H1 (cell line): Measurements from ENCODE around the gene SLC12A6. TPM values are rescaled to one million over a fixed set of nuclear protein-coding genes. Genes with fewer than 3 reads are reported as not detected.

Experiments used
- CTCF ChIA-PET: fragments of 300-600 bp; sonication (Branson Sonifier 250); formaldehyde crosslinking; loops from one replicate; lab custom pipeline; 2021; ENCODE audit not compliant: partially characterized antibody; lab: Charles Lee
- POLR2A ChIA-PET: fragments of 300-600 bp; sonication (Branson Sonifier 250); formaldehyde crosslinking; loops from one replicate; lab custom pipeline; 2021; ENCODE audit warnings: inconsistent platforms; ENCODE audit not compliant: partially characterized antibody; lab: Charles Lee
- DNase-seq, 2 experiments: peaks; one replicate each; pipeline versions ENCODE4 v3.0.0 to v3.0.0-alpha.2; 2010 to 2022; ENCODE audit warnings: low spot score in 2 of 2, low read depth in 1 of 2, mixed read lengths in 1 of 2
- FAIRE-seq: peaks from 2 replicates; lab custom pipeline; 2011; peaks lifted over from hg19 to GRCh38; lab: Jason Lieb, UNC
- H2AFZ ChIP-seq: 2 replicates; pipeline ENCODE4 v1.8.1; 2012; ENCODE audit warnings: low read length, inconsistent platforms
- H2AK5ac ChIP-seq: 2 replicates; pipeline ENCODE4 v1.6.1; 2013; ENCODE audit warnings: low read depth, low read length
- H2BK120ac ChIP-seq: replicated peaks from 2 replicates; pipeline ENCODE3; 2013; ENCODE audit warnings: low read depth, low read length, inconsistent platforms
- H2BK12ac ChIP-seq: 2 replicates; pipeline ENCODE4 v1.6.1; 2013; ENCODE audit warnings: low read depth, low read length
- H2BK15ac ChIP-seq: 2 replicates; pipeline ENCODE4 v1.6.1; 2013; ENCODE audit warnings: low read length
- H2BK20ac ChIP-seq: 2 replicates; pipeline ENCODE4 v1.6.1; 2013; ENCODE audit warnings: low read length
- H2BK5ac ChIP-seq: 2 replicates; pipeline ENCODE4 v1.6.1; 2013; ENCODE audit warnings: low read depth, low read length
- H3K14ac ChIP-seq: 2 replicates; pipeline ENCODE4 v1.6.1; 2013; ENCODE audit warnings: inconsistent platforms; ENCODE audit not compliant: insufficient read length
- H3K18ac ChIP-seq: 2 replicates; pipeline ENCODE4 v1.6.1; 2013; ENCODE audit warnings: low read length; ENCODE audit errors: extremely low read depth
- H3K23ac ChIP-seq: 2 replicates; pipeline ENCODE4 v1.6.1; 2013; ENCODE audit warnings: inconsistent platforms; ENCODE audit not compliant: insufficient read length
- H3K23me2 ChIP-seq: 2 replicates; pipeline ENCODE4 v1.6.1; 2013; ENCODE audit warnings: low read depth, low read length
- H3K27ac ChIP-seq: 2 replicates; pipeline ENCODE4 v1.6.1; 2011; ENCODE audit warnings: low read depth, low read length, inconsistent platforms
- H3K27me3 ChIP-seq, 4 experiments: replicated peaks in 1 of 4; 1 replicate in 1 of 4; 2 replicates in 3 of 4; pipeline versions ENCODE4 v1.6.1 to v1.8.1; 2011 to 2013; ENCODE audit warnings: low read length in 3 of 4, mild to moderate bottlenecking in 3 of 4, inconsistent platforms in 2 of 4, mixed read lengths in 2 of 4, moderate library complexity in 1 of 4; ENCODE audit not compliant: control insufficient read depth in 3 of 4, insufficient read depth in 3 of 4; ENCODE audit errors: extremely low read depth in 1 of 4
- H3K36me3 ChIP-seq, 4 experiments: 2 replicates each; pipeline versions ENCODE4 v1.6.1 to v1.8.1; 2011 to 2013; ENCODE audit warnings: mild to moderate bottlenecking in 4 of 4, low read length in 3 of 4, moderate library complexity in 2 of 4, control low read depth in 1 of 4, inconsistent platforms in 1 of 4; ENCODE audit not compliant: insufficient read depth in 4 of 4, control insufficient read depth in 2 of 4
- H3K4ac ChIP-seq: replicated peaks from 2 replicates; pipeline ENCODE3; 2013; ENCODE audit warnings: low read length, low read depth, mixed read lengths, inconsistent platforms; ENCODE audit not compliant: insufficient read length
- H3K4me1 ChIP-seq, 4 experiments: replicated peaks in 1 of 4; 1 replicate in 1 of 4; 2 replicates in 3 of 4; pipeline versions ENCODE4 v1.6.1 to v1.8.1; 2011 to 2013; ENCODE audit warnings: low read length in 3 of 4, inconsistent platforms in 2 of 4, mixed read lengths in 1 of 4; ENCODE audit not compliant: insufficient read depth in 4 of 4, control insufficient read depth in 3 of 4
- H3K4me2 ChIP-seq, 2 experiments: 2 replicates each; pipeline versions ENCODE4 v1.6.1 to v1.8.1; 2011 to 2013; ENCODE audit warnings: low read depth in 2 of 2, low read length in 2 of 2, control low read depth in 1 of 2, inconsistent platforms in 1 of 2, mild to moderate bottlenecking in 1 of 2; ENCODE audit not compliant: insufficient read depth in 1 of 2
- H3K4me3 ChIP-seq, 4 experiments: fragments of 200-600, 300-600 bp in 1 of 4; sonication (generic), shearing (Covaris generic), sonication (Bioruptor Twin) in 1 of 4; 2 replicates each; pipeline versions ENCODE4 v1.5.1 to v1.8.1; 2011 to 2016; ENCODE audit warnings: low read length in 4 of 4, low read depth in 3 of 4, control low read depth in 2 of 4, inconsistent platforms in 2 of 4, mild to moderate bottlenecking in 2 of 4, mixed read lengths in 1 of 4, moderate library complexity in 1 of 4; ENCODE audit not compliant: insufficient read depth in 2 of 4; ENCODE audit errors: extremely low read depth in 1 of 4
- H3K56ac ChIP-seq: replicated peaks from 2 replicates; pipeline ENCODE3; 2013; ENCODE audit warnings: low read depth, mild to moderate bottlenecking, mixed read lengths, low read length, inconsistent platforms; ENCODE audit not compliant: insufficient read length
- H3K79me1 ChIP-seq: 2 replicates; pipeline ENCODE4 v1.6.1; 2013; ENCODE audit warnings: low read depth, low read length, control low read depth
- H3K79me2 ChIP-seq, 2 experiments: 2 replicates each; pipeline versions ENCODE4 v1.6.1 to v1.8.1; 2012 to 2013; ENCODE audit warnings: low read length in 2 of 2, mild to moderate bottlenecking in 2 of 2, inconsistent platforms in 1 of 2; ENCODE audit not compliant: insufficient read depth in 2 of 2, control insufficient read depth in 1 of 2
- H3K9ac ChIP-seq, 4 experiments: replicated peaks in 1 of 4; 1 replicate in 1 of 4; 2 replicates in 3 of 4; pipeline versions ENCODE4 v1.6.1 to v1.8.1; 2011 to 2013; ENCODE audit warnings: low read depth in 3 of 4, low read length in 3 of 4, control low read depth in 2 of 4, mild to moderate bottlenecking in 2 of 4, moderate library complexity in 2 of 4, inconsistent platforms in 1 of 4; ENCODE audit errors: extremely low read depth in 1 of 4
- H3K9me3 ChIP-seq, 2 experiments: 2 replicates each; pipeline versions ENCODE4 v1.6.1 to v1.8.1; 2012 to 2013; ENCODE audit warnings: mild to moderate bottlenecking in 2 of 2, moderate library complexity in 2 of 2, control low read depth in 1 of 2, inconsistent platforms in 1 of 2, low read depth in 1 of 2, low read length in 1 of 2, mixed read lengths in 1 of 2; ENCODE audit not compliant: insufficient read depth in 2 of 2
- H4K20me1 ChIP-seq, 2 experiments: replicated peaks in 1 of 2; 2 replicates each; pipeline versions ENCODE3 to v1.8.1; 2011 to 2013; ENCODE audit warnings: inconsistent platforms in 2 of 2, low read length in 2 of 2, mild to moderate bottlenecking in 1 of 2; ENCODE audit not compliant: insufficient read depth in 2 of 2, control insufficient read depth in 1 of 2
- H4K5ac ChIP-seq: 2 replicates; pipeline ENCODE4 v1.6.1; 2013; ENCODE audit warnings: low read length, low read depth, mixed read lengths, inconsistent platforms; ENCODE audit not compliant: insufficient read length
- H4K8ac ChIP-seq: 2 replicates; pipeline ENCODE4 v1.8.0; 2013; ENCODE audit warnings: mild to moderate bottlenecking, moderate library complexity, low read length, inconsistent platforms; ENCODE audit not compliant: insufficient read depth; ENCODE audit errors: extremely low read depth
- H4K91ac ChIP-seq: replicated peaks from 2 replicates; pipeline ENCODE3; 2013; ENCODE audit warnings: low read length, mixed read lengths, inconsistent platforms; ENCODE audit not compliant: insufficient read length
- CHD7 ChIP-seq: fragments of 300-600 bp; sonication (generic); IDR thresholded peaks from 2 replicates; pipeline ENCODE4 v1.7.1; 2012; ENCODE audit warnings: low read length, moderate library complexity, mild to moderate bottlenecking, inconsistent platforms; ENCODE audit not compliant: insufficient replicate concordance
- POU5F1 ChIP-seq: IDR thresholded peaks from 2 replicates; pipeline ENCODE4 v1.6.1; 2011; ENCODE audit warnings: low read depth, mild to moderate bottlenecking, low read length, moderate library complexity
- polyA plus RNA-seq, 7 experiments: library from polyadenylated mRNA; depleted of rRNA in 3 of 7; stranded (reverse) in 5 of 7; unstranded in 2 of 7; fragments of >200 nt in 5 of 7; fragments of 200-250 nt in 2 of 7; gene quantifications; 1 replicate in 5 of 7; 2 replicates in 1 of 7; 4 replicates in 1 of 7; pipeline versions ENCODE4 v1.2.1 to v1.2.3, GENCODE V29; 2011 to 2013; ENCODE audit warnings: missing spikeins in 2 of 7, mixed read lengths in 2 of 7
- total RNA-seq: library from RNA; stranded (reverse); fragmentation: NEBNext Ultra II Directional; extraction: Animal tissue kit (Norgen Biotek cat#: 25700); gene quantifications from 2 replicates; pipeline ENCODE4 v1.2.1, GENCODE V29; 2021

SLC12A6 gene
- total and polyA plus RNA-seq, 2 of the 8 experiments (the other 6 are each of a cell fraction or from before 2014, with no cell fraction given) = 9.2 to 11.1 TPM

- Histone ChIP-seq H3K23me2 (no peaks in the 10 kb centered on the region), H2AK5ac (no peak overlapping the region), H3K4me2 (no peak overlapping the region), H3K36me3 (no peaks in the 10 kb centered on the region), H2BK12ac (no peak overlapping the region), H2BK5ac (no peak overlapping the region), H4K20me1 (peaks cover 0 to 1% of the 10 kb centered on the region in 2 experiments), H3K27ac (no peak overlapping the region), H4K5ac (no peak overlapping the region), H2BK120ac (no peak overlapping the region), H3K56ac (no peak overlapping the region), H2BK20ac (no peak overlapping the region), H3K4ac (no peak overlapping the region), H2AFZ (no peak overlapping the region), H2BK15ac (no peak overlapping the region), H3K4me1 (no peaks in the 10 kb centered on the region), H4K91ac (no peak overlapping the region), H3K18ac (no peak overlapping the region), H3K79me1 (no peaks in the 10 kb centered on the region), H3K4me3 (no peak overlapping the region), H3K79me2 (no peaks in the 10 kb centered on the region), H3K14ac (no peak overlapping the region), H3K23ac (no peak overlapping the region), H3K9me3 (no peaks in the 10 kb centered on the region), H3K27me3 (no peaks in the 10 kb centered on the region), H4K8ac (no peak overlapping the region), H3K9ac (no peak overlapping the region)
- FAIRE-seq = no peak
- no peak for DNase-seq
- CTCF ChIA-PET = no interaction called here
- POLR2A ChIA-PET = no interaction called here
- no peak for TF ChIP-seq POU5F1
- TF ChIP-seq CHD7 = no peak
These were observed 70.8 kb downstream of the SLC12A6 start for GRCh38 chr15:34266751-34267150.
